Left ventricle myocardium superior (tissue), 1 donor: Measurements from ENCODE around the gene LENG1. TPM values are rescaled to one million over a fixed set of nuclear protein-coding genes. Genes with fewer than 3 reads are reported as not detected.
"Not testable (repeated sequence)": the region's sequence is repeated elsewhere in the genome, so short reads cannot be mapped to it uniquely, and the experiment has no call there.

Experiments used
- ATAC-seq: fragments of 200-7000 bp; cut with Tn5 transposase; one replicate; pipeline ENCODE4 v1.9.1; 2020; ENCODE audit warnings: mild to moderate bottlenecking, moderate library complexity
- DNase-seq: peaks from one replicate; pipeline ENCODE4 v3.0.0-alpha.2; 2020
- intact Hi-C: fragments of 100-400 bp; cut with micrococcal nuclease; formaldehyde crosslinking; loops from one replicate; pipeline ENCODE4 v1.11.0; 2022
- total RNA-seq: library from RNA; stranded (reverse); fragmentation: NEBNext Ultra II Directional; extraction: Animal tissue kit (Norgen Biotek cat#: 25700); gene quantifications from one replicate; pipeline ENCODE4 v1.2.1, GENCODE V29; 2021
- donor health status: DM: no; HTN: yes; CAD: no; lungs with severe emphysema.

The LENG1 gene
- total RNA-seq, 1 donor from 2014 or later = 5.9 TPM

GRCh38 chr19:54191011-54191810 lies 31.7 kb upstream of the LENG1 start, which contains the start of gene TSEN34:
Gene TSEN34 (plus strand): TSS chr19:54191308. CDS start chr19:54191365, 57 bp downstream.
- DNase-seq (peak; percentile 95), ATAC-seq (peak; percentile 53)
- intact Hi-C loops = no loop called here

GRCh38 chr19:54190503-54191010 lies 31.0 kb upstream of the LENG1 start:
- intact Hi-C loops = no loop called here
- DNase-seq = peak; percentile 100
- peak; percentile 77 for ATAC-seq

GRCh38 chr19:54189735-54190502 lies 30.4 kb upstream of the LENG1 start:
- ATAC-seq = peak; percentile 79
- intact Hi-C loops = no loop called here

GRCh38 chr19:54189145-54189734 lies 29.7 kb upstream of the LENG1 start, which contains the start of gene MBOAT7:
Gene MBOAT7 (minus strand): TSS chr19:54189580. CDS start chr19:54188508, 1,072 bp downstream.
- no peak for DNase-seq

More at GRCh38 chr19:54189735-54190502, 30.4 kb upstream of the LENG1 start:
- DNase-seq = peak; percentile 100

GRCh38 chr19:54188215-54188871 lies 28.8 kb upstream of the LENG1 start:
- ATAC-seq = no peak
- intact Hi-C loops = no loop called here
- no peak for DNase-seq

More at GRCh38 chr19:54189145-54189734, 29.7 kb upstream of the LENG1 start, which contains the start of gene MBOAT7:
- peak; percentile 6 for ATAC-seq
- intact Hi-C loops = no loop called here

- intact Hi-C loops = no loop called here
- ATAC-seq = no peak
- peak; percentile 19 for DNase-seq
Observed at GRCh38 chr19:54186934-54187381, 27.4 kb upstream of the LENG1 start.

- no peak for DNase-seq
- intact Hi-C loops = no loop called here
Observed at GRCh38 chr19:54186351-54186750, 26.8 kb upstream of the LENG1 start.

GRCh38 chr19:54183431-54183830 lies 23.9 kb upstream of the LENG1 start:
- no peak for DNase-seq
- ATAC-seq = no peak
- intact Hi-C loops = no loop called here

More at GRCh38 chr19:54186351-54186750, 26.8 kb upstream of the LENG1 start:
- ATAC-seq = no peak

- DNase-seq, intact Hi-C loops, ATAC-seq: not testable (repeated sequence)
Observed at GRCh38 chr19:54181894-54182293, 22.4 kb upstream of the LENG1 start.

- intact Hi-C loops = no loop called here
- no peak for ATAC-seq
- DNase-seq = no peak
Observed at GRCh38 chr19:54180691-54181091, 21.2 kb upstream of the LENG1 start.

- intact Hi-C loops = loop anchor here (10.0 kb wide), 1 partner anchor 55 kb away; no protein-coding TSS in a partner anchor
- ATAC-seq (peak; percentile 20), DNase-seq (no peak)
Observed at GRCh38 chr19:54179921-54180461, 20.5 kb upstream of the LENG1 start.

- no peak for ATAC-seq
- DNase-seq = no peak
- intact Hi-C loops = loop anchor here (10.0 kb wide), 1 partner anchor 55 kb away; no protein-coding TSS in a partner anchor
Observed at GRCh38 chr19:54179262-54179852, 19.8 kb upstream of the LENG1 start.

GRCh38 chr19:54178581-54179261 lies 19.2 kb upstream of the LENG1 start:
- intact Hi-C loops = loop anchor here (10.0 kb wide), 1 partner anchor 56 kb away; no protein-coding TSS in a partner anchor
- ATAC-seq (peak; percentile 83), DNase-seq (peak; percentile 56)

- ATAC-seq (no peak), DNase-seq (no peak)
- intact Hi-C loops = loop anchor here (10.0 kb wide), 1 partner anchor 61 kb away; no protein-coding TSS in a partner anchor
Observed at GRCh38 chr19:54173951-54174834, 14.7 kb upstream of the LENG1 start.

- intact Hi-C loops = loop anchor here (10.0 kb wide), 1 partner anchor 61 kb away; no protein-coding TSS in a partner anchor
- ATAC-seq = no peak
- DNase-seq = no peak
Observed at GRCh38 chr19:54173359-54173699, 13.8 kb upstream of the LENG1 start.
